Measurements from ENCODE around the gene PRSS36.
"Not testable (repeated sequence)": the region's sequence is repeated elsewhere in the genome, so short reads cannot be mapped to it uniquely, and the experiment has no call there.

PRSS36 gene

GRCh38 chr16:31183432-31184428 is 33.9 kb upstream of the PRSS36 start:
- no peak for DNase-seq

- DNase-seq = no peak
Measured at GRCh38 chr16:31182391-31182790, 32.5 kb upstream of the PRSS36 start.

GRCh38 chr16:31181102-31181830 is 31.4 kb upstream of the PRSS36 start:
- peak; percentile 41 for DNase-seq

- DNase-seq = peak; percentile 90
Measured at GRCh38 chr16:31179747-31180459, 30.0 kb upstream of the PRSS36 start, which contains the start of gene FUS. TSS of gene FUS (plus strand) at chr16:31180139. CDS start at chr16:31180215, 76 bp downstream.

GRCh38 chr16:31179219-31179746 is 29.4 kb upstream of the PRSS36 start:
- no peak for DNase-seq

GRCh38 chr16:31177136-31177535 is 27.3 kb upstream of the PRSS36 start:
- peak; percentile 59 for DNase-seq

GRCh38 chr16:31170048-31170447 is 20.2 kb upstream of the PRSS36 start:
- not testable (repeated sequence) for DNase-seq

- no peak for DNase-seq
Measured at GRCh38 chr16:31168848-31169247, 19.0 kb upstream of the PRSS36 start.

- DNase-seq = no peak
Measured at GRCh38 chr16:31167315-31167714, 17.4 kb upstream of the PRSS36 start.

- no peak for DNase-seq
Measured at GRCh38 chr16:31157136-31157535, 7.3 kb upstream of the PRSS36 start.

GRCh38 chr16:31150976-31151375 is 1.1 kb upstream of the PRSS36 start:
- DNase-seq = not testable (repeated sequence)

- DNase-seq = no peak
Measured at GRCh38 chr16:31149332-31149731, 534 bp downstream of the PRSS36 start.

- DNase-seq = no peak
Measured at GRCh38 chr16:31148896-31149295, 970 bp downstream of the PRSS36 start.

- DNase-seq = no peak
Measured at GRCh38 chr16:31148281-31148728, 1.6 kb downstream of the PRSS36 start.

- no peak for DNase-seq
Measured at GRCh38 chr16:31147574-31147973, 2.3 kb downstream of the PRSS36 start.

- DNase-seq = no peak
Measured at GRCh38 chr16:31145398-31145990, 4.4 kb downstream of the PRSS36 start.

GRCh38 chr16:31144418-31144817 is 5.4 kb downstream of the PRSS36 start:
- not testable (repeated sequence) for DNase-seq

- DNase-seq = no peak
Measured at GRCh38 chr16:31143694-31144148, 6.1 kb downstream of the PRSS36 start.

GRCh38 chr16:31143011-31143693 is 6.7 kb downstream of the PRSS36 start:
- DNase-seq = no peak

- peak; percentile 99 for DNase-seq
Measured at GRCh38 chr16:31142109-31143010, 7.5 kb downstream of the PRSS36 start.

Data from stimulated activated CD4-positive, alpha-beta T cell treated with anti-CD3 and anti-CD28 coated beads, Interleukin-1b, Interleukin-23, amount 100 ng/mL, for 48 hours (primary cell).